Tibial nerve (tissue), 3 donors: ENCODE data around the gene EBLN2.

Source experiments
- POLR2A ChIP-seq, 2 donors: fragments of 450-650 bp; IDR thresholded peaks; one replicate each; pipeline ENCODE4 v1.6.1; 2017; ENCODE audit warnings: antibody characterized with exemption in 2 of 2, mild to moderate bottlenecking in 2 of 2, moderate library complexity in 2 of 2
- TF ChIP-seq, protein P1 (sequence below), 5 experiments: fragments of 200-600 bp in 3 of 5; fragments of 450-650 bp in 2 of 5; sonication (generic) in 3 of 5; IDR thresholded peaks; one replicate each; pipeline ENCODE4 v1.5.1; 2016 to 2019; ENCODE audit warnings: antibody characterized with exemption in 5 of 5, mild to moderate bottlenecking in 3 of 5, moderate library complexity in 2 of 5

DNA sequence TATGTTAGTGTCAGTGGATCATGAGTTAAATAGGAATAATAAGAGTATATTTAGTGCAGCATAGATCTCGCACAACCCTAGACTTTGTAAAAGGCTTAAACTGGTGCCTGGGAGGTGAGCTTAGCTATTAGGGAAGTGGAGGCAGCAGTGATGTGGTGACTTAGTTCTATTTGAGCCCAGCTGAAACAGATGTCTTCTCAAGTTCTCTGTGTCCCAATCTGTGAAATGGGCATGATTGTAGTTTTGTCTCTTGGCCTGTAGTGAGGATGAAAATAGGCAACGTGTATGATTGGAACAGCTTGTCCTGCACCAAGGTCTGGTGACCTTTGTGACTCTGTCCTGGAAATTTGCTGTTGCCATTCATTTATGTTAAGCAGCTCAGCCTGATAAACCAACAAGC is 34.7 kb downstream of the EBLN2 start:
- TF ChIP-seq, protein P1, sequence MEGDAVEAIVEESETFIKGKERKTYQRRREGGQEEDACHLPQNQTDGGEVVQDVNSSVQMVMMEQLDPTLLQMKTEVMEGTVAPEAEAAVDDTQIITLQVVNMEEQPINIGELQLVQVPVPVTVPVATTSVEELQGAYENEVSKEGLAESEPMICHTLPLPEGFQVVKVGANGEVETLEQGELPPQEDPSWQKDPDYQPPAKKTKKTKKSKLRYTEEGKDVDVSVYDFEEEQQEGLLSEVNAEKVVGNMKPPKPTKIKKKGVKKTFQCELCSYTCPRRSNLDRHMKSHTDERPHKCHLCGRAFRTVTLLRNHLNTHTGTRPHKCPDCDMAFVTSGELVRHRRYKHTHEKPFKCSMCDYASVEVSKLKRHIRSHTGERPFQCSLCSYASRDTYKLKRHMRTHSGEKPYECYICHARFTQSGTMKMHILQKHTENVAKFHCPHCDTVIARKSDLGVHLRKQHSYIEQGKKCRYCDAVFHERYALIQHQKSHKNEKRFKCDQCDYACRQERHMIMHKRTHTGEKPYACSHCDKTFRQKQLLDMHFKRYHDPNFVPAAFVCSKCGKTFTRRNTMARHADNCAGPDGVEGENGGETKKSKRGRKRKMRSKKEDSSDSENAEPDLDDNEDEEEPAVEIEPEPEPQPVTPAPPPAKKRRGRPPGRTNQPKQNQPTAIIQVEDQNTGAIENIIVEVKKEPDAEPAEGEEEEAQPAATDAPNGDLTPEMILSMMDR (IDR thresholded peaks at IDR 0.05), result no peak
- no peak for TF ChIP-seq POLR2A (IDR thresholded peaks at IDR 0.05)
